Choroid plexus epithelial cell (primary cell): ENCODE data around the gene PTPRG.

ENCODE experiments used
- DNase-seq: peaks from one replicate; pipeline ENCODE4 v3.0.0-alpha.2; 2010; ENCODE audit warnings: low read depth
- H3K4me3 ChIP-seq: 2 replicates; pipeline ENCODE4 v1.5.1; 2011; ENCODE audit warnings: low read depth, mild to moderate bottlenecking, control low read depth, low read length, moderate library complexity
- TF ChIP-seq, protein P1 (sequence below): conservative IDR thresholded peaks from 2 replicates; pipeline ENCODE4 v1.5.1; 2011; ENCODE audit warnings: low read depth, mild to moderate bottlenecking, control low read depth, inconsistent platforms, low read length, moderate library complexity

PTPRG gene

DNA sequence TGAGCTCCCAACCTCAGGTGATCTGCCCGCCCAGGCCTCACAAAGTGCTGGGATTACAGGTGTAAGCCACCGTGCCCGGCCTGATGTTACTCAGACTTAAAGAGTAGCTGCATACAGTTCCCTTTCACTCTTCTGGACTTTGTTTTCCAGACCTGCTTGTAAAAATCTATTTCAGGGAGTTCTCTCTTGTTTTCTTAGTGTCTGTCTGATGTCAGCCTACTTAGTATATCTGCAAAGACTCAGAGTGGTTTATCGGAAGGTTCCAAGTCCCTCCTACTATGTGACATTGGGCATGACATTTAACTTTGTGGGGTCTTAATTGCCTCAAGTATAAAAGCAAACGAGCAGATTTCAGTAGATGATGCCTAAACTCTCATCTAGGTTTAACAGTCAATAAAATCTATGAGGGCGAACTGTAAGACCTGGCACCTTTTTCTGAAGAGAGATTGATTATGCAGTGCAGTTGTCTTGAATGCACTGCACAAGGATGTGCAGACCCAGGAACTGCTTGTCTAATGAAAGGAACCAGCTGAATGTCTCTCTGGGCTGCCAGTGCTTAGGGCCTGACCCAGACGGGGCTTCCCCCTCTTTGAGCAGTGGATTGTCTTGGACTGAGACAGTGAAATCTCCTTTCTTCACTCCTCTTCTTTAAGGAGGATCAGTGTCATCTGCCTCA, 301.4 kb downstream of the PTPRG start:
- no peak for DNase-seq
- TF ChIP-seq, protein P1, sequence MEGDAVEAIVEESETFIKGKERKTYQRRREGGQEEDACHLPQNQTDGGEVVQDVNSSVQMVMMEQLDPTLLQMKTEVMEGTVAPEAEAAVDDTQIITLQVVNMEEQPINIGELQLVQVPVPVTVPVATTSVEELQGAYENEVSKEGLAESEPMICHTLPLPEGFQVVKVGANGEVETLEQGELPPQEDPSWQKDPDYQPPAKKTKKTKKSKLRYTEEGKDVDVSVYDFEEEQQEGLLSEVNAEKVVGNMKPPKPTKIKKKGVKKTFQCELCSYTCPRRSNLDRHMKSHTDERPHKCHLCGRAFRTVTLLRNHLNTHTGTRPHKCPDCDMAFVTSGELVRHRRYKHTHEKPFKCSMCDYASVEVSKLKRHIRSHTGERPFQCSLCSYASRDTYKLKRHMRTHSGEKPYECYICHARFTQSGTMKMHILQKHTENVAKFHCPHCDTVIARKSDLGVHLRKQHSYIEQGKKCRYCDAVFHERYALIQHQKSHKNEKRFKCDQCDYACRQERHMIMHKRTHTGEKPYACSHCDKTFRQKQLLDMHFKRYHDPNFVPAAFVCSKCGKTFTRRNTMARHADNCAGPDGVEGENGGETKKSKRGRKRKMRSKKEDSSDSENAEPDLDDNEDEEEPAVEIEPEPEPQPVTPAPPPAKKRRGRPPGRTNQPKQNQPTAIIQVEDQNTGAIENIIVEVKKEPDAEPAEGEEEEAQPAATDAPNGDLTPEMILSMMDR: no peak

GRCh38 chr3:61863579-61863978, 302.2 kb downstream of the PTPRG start:
- no peak for DNase-seq
- TF ChIP-seq, protein P1: no peak
- H3K4me3 ChIP-seq: no peak overlapping the region

More for the DNA sequence above, 301.4 kb downstream of the PTPRG start:
- H3K4me3 ChIP-seq: no peak overlapping the region

GRCh38 chr3:61864886-61865285, 303.5 kb downstream of the PTPRG start:
- TF ChIP-seq, protein P1: no peak
- no peak for DNase-seq
- H3K4me3 ChIP-seq: no peak overlapping the region

- no peak overlapping the region for H3K4me3 ChIP-seq
- DNase-seq: no peak
- TF ChIP-seq, protein P1: no peak
These were observed 304.2 kb downstream of the PTPRG start for GRCh38 chr3:61865466-61866152.

GRCh38 chr3:61866153-61866542, 304.8 kb downstream of the PTPRG start:
- no peak for DNase-seq
- H3K4me3 ChIP-seq: no peak overlapping the region
- TF ChIP-seq, protein P1: no peak

DNA sequence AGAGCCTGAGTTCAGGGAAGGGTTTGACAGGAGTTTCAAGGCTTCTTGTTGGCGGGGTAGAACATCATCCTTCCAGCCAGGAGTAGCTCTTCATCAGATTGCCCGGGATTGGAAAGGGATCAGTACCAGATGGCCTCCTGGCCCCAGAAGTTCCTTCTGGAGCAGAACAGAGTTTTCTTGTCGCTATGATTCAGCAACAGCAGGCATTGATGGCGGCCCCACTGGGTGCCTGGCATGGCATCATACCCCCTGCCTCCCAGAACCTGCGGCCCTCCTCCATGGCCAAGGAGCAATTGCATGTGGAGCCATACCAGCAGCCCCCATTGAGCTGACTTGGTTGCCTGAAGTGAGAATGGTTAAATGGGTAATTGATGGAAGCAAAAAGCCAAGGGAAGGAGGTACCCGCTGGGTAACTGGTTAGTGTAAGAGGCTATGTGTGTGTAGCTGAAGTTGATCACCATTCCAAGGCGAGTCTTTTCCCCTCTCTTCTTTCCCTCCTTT, 305.6 kb downstream of the PTPRG start:
- TF ChIP-seq, protein P1: no peak

DNA sequence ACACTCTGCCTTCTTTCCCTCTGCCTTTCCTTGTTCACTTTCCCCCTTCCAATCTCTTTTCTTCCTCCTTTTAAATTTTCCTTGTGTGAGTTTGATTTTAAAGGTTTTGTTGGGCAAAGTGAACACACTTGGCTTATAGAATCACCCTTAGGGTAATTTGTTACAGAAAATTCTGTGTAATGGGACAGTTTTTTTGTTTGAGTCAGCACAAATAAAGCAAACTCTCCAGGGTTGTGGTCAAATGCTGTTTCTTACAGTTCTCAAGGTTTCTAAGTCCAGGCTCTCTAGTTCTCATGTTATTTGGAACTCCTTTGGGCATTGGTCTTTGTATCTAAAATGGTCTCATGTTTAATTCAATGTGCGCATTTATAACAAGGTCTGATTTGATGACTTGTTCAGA, 307.1 kb downstream of the PTPRG start:
- DNase-seq: no peak
- TF ChIP-seq, protein P1: no peak
- H3K4me3 ChIP-seq: no peak overlapping the region

More for the DNA sequence above, 305.6 kb downstream of the PTPRG start:
- DNase-seq: no peak
- H3K4me3 ChIP-seq: no peak overlapping the region
